ENCODE results near the gene OTUB1. TPM values are rescaled to one million over a fixed set of nuclear protein-coding genes. Genes with fewer than 3 reads are reported as not detected.
"Not testable (repeated sequence)": the region's sequence is repeated elsewhere in the genome, so short reads cannot be mapped to it uniquely, and the experiment has no call there.

The OTUB1 gene
- total RNA-seq, 1 experiment from 2014 or later: 56.0 TPM

DNA sequence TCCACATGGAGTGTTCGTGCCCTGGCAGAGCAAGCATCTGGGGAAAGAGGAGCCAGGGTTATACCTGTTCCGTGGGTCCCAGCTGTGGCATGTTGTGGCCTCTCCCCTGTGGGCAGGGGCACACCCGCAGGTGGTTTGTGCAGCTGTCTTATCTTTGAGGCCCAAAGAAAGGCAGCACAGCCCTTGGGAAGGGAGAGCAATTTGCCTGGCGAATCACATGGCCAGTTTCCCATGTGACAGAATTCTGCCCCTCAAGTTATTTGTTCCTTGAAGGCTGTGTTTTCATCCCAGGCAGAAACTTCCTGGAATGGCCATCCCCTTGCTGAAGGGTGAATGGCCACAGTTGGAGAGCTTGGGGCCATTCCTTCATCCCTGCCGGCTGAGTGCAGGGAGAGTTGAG is 28.2 kb upstream of the OTUB1 start:
- H3K27me3 Mint-ChIP-seq (ENCODE audit: insufficient read depth, unreplicated experiment): no peaks in the 10 kb centered on the region
- ChIA-PET POLR2A (interaction anchor here (2.2 kb wide), 1 partner anchor 16 kb away, joined by 11 read pairs; the partner anchor contains the start of gene COX8A), CTCF (interaction anchor here (0.6 to 2.7 kb wide), 6 partner anchors 10 to 897 kb away, joined by 3 to 14 read pairs (median 4); no protein-coding TSS in a partner anchor)
- intact Hi-C loops (cut with micrococcal nuclease): no loop called here
- BruUV-seq (replicated peaks): no TSS peak
- no peak overlapping the region for H3K27ac Mint-ChIP-seq (ENCODE audit: low read depth, unreplicated experiment)
- no peak for TF ChIP-seq CTCF (IDR thresholded peaks at IDR 0.05; ENCODE audit: unreplicated experiment)
- DNase-seq (ENCODE audit: unreplicated experiment): no peak
- H3K4me3 Mint-ChIP-seq (ENCODE audit: unreplicated experiment): no peak overlapping the region
- H3K9me3 Mint-ChIP-seq (ENCODE audit: unreplicated experiment): no peaks in the 10 kb centered on the region
- peaks cover 31% of the 10 kb centered on the region for H3K36me3 Mint-ChIP-seq (ENCODE audit: insufficient read depth, unreplicated experiment)
- H3K4me1 Mint-ChIP-seq (ENCODE audit: insufficient read depth, unreplicated experiment): peaks cover 5% of the 10 kb centered on the region

- H3K9me3 Mint-ChIP-seq (ENCODE audit: unreplicated experiment): no peaks in the 10 kb centered on the region
- ChIA-PET CTCF (interaction anchor here (0.6 to 1.7 kb wide), 10 partner anchors 16 to 337 kb away, joined by 3 to 7 read pairs (median 3); no protein-coding TSS in a partner anchor), POLR2A (interaction anchor here (0.6 to 1.3 kb wide), 3 partner anchors 11 to 117 kb away, joined by 3 to 5 read pairs (median 4); partner anchors contain the start of gene COX8A)
- BruUV-seq (replicated peaks): no TSS peak
- no peaks in the 10 kb centered on the region for H3K27me3 Mint-ChIP-seq (ENCODE audit: insufficient read depth, unreplicated experiment)
- no peak for DNase-seq (ENCODE audit: unreplicated experiment)
- H3K4me3 Mint-ChIP-seq (ENCODE audit: unreplicated experiment): no peak overlapping the region
- H3K4me1 Mint-ChIP-seq (ENCODE audit: insufficient read depth, unreplicated experiment): peaks cover 5% of the 10 kb centered on the region
- intact Hi-C loops (cut with micrococcal nuclease): no loop called here
- H3K27ac Mint-ChIP-seq (ENCODE audit: low read depth, unreplicated experiment): no peak overlapping the region
- no peak for TF ChIP-seq CTCF (IDR thresholded peaks at IDR 0.05; ENCODE audit: unreplicated experiment)
- peaks cover under 1% of the 10 kb centered on the region for H3K36me3 Mint-ChIP-seq (ENCODE audit: insufficient read depth, unreplicated experiment)
These were observed 24.4 kb upstream of the OTUB1 start for GRCh38 chr11:63961608-63962412.

DNA sequence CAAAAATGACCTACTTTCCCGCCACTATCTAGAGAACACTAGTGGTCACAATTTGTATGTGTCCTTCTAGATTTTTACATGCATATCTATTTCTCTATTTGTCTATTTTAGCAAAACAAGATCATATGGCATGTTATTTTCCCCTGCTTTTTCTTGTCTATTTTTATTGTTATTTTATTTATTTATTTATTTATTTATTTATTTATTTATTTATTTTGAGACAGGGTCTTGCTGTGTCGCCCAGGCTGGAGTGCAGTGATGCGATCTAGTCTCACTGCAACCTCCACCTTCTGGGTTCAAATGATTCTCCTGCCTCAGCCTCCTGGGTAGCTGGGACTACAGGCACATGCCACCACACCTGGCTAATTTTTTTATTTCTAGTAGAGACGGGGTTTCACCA is 22.3 kb upstream of the OTUB1 start:
- H3K4me1 Mint-ChIP-seq (ENCODE audit: insufficient read depth, unreplicated experiment); BruUV-seq (replicated peaks); POLR2A ChIA-PET; intact Hi-C loops (cut with micrococcal nuclease); H3K27me3 Mint-ChIP-seq (ENCODE audit: insufficient read depth, unreplicated experiment); DNase-seq (ENCODE audit: unreplicated experiment); H3K27ac Mint-ChIP-seq (ENCODE audit: low read depth, unreplicated experiment); H3K9me3 Mint-ChIP-seq (ENCODE audit: unreplicated experiment); CTCF ChIA-PET; H3K4me3 Mint-ChIP-seq (ENCODE audit: unreplicated experiment); H3K36me3 Mint-ChIP-seq (ENCODE audit: insufficient read depth, unreplicated experiment): not testable (repeated sequence)

GRCh38 chr11:63966444-63966843 is 19.8 kb upstream of the OTUB1 start:
- no peak for DNase-seq (ENCODE audit: unreplicated experiment)
- intact Hi-C loops (cut with micrococcal nuclease): no loop called here
- no TSS peak for BruUV-seq (replicated peaks)
- POLR2A ChIA-PET: no interaction called here
- Mint-ChIP-seq H3K27ac (ENCODE audit: low read depth, unreplicated experiment) (no peak overlapping the region), H3K4me3 (ENCODE audit: unreplicated experiment) (no peak overlapping the region), H3K27me3 (ENCODE audit: insufficient read depth, unreplicated experiment) (no peaks in the 10 kb centered on the region), H3K4me1 (ENCODE audit: insufficient read depth, unreplicated experiment) (peaks cover 5% of the 10 kb centered on the region), H3K36me3 (ENCODE audit: insufficient read depth, unreplicated experiment) (no peaks in the 10 kb centered on the region), H3K9me3 (ENCODE audit: unreplicated experiment) (no peaks in the 10 kb centered on the region)
- CTCF ChIA-PET: interaction anchor here (0.6 to 2.1 kb wide), 4 partner anchors 21 to 324 kb away, joined by 3 to 12 read pairs (median 3); no protein-coding TSS in a partner anchor
- TF ChIP-seq CTCF (IDR thresholded peaks at IDR 0.05; ENCODE audit: unreplicated experiment): no peak
